IMR-90 (cell line): ENCODE data around the gene ARHGDIA. TPM values are rescaled to one million over a fixed set of nuclear protein-coding genes. Genes with fewer than 3 reads are reported as not detected.
A peak's percentile ranks its signal among the peaks of the same experiment; 100 is the strongest.

Experiments
- ATAC-seq: fragments of 200-7000 bp; cut with Tn5 transposase; 2 replicates; pipeline ENCODE4 v1.9.1; 2020; ENCODE audit warnings: low read depth, mild to moderate bottlenecking, moderate library complexity
- BruUV-seq: library from RNA; stranded (reverse); fragments of 400-500 nt; replicated peaks from 2 replicates; lab custom pipeline; 2021; lab: Mats Ljungman, UMichigan
- CTCF ChIA-PET: fragments of 300-600 bp; formaldehyde crosslinking; extraction: SDS; loops from one replicate; lab custom pipeline; 2021; ENCODE audit warnings: antibody characterized with exemption; lab: Yijun Ruan, JAX
- POLR2A ChIA-PET: fragments of 300-600 bp; sonication (Branson Sonifier 250); formaldehyde crosslinking; loops from one replicate; lab custom pipeline; 2022; ENCODE audit warnings: antibody characterized with exemption; ENCODE audit not compliant: unreplicated experiment; lab: Charles Lee
- DNase-seq: peaks from one replicate; pipeline ENCODE4 v3.0.0; 2013
- H2AFZ ChIP-seq: replicated peaks from 2 replicates; pipeline ENCODE3; 2013; ENCODE audit warnings: low read length, mild to moderate bottlenecking; ENCODE audit not compliant: poor library complexity
- H2AK5ac ChIP-seq: 2 replicates; pipeline ENCODE4 v1.6.1; 2013; ENCODE audit warnings: low read depth, low read length, inconsistent platforms
- H2AK9ac ChIP-seq: replicated peaks from 2 replicates; pipeline ENCODE3; 2013; ENCODE audit warnings: mild to moderate bottlenecking, low read depth, low read length, moderate library complexity; ENCODE audit not compliant: poor library complexity
- H2BK120ac ChIP-seq: 2 replicates; pipeline ENCODE4 v1.6.1; 2013; ENCODE audit warnings: low read depth, low read length, inconsistent platforms
- H2BK15ac ChIP-seq: 3 replicates; pipeline ENCODE4 v1.6.1; 2013; ENCODE audit warnings: low read depth, low read length, inconsistent platforms
- H2BK20ac ChIP-seq: 2 replicates; pipeline ENCODE4 v1.6.1; 2013; ENCODE audit warnings: low read depth, mild to moderate bottlenecking, inconsistent platforms, low read length, moderate library complexity
- H2BK5ac ChIP-seq: 2 replicates; pipeline ENCODE4 v1.6.1; 2013; ENCODE audit warnings: mild to moderate bottlenecking, low read depth, low read length, inconsistent platforms; ENCODE audit not compliant: poor library complexity, severe bottlenecking
- H3K14ac ChIP-seq: replicated peaks from 2 replicates; pipeline ENCODE4 v1.6.1; 2013; ENCODE audit warnings: low read depth, low read length, inconsistent platforms
- H3K18ac ChIP-seq: 2 replicates; pipeline ENCODE4 v1.6.1; 2013; ENCODE audit warnings: low read depth, low read length, control low read depth
- H3K23ac ChIP-seq: 2 replicates; pipeline ENCODE4 v1.6.1; 2013; ENCODE audit warnings: low read depth, low read length, inconsistent platforms
- H3K27ac ChIP-seq: 2 replicates; pipeline ENCODE4 v1.5.1; 2013; ENCODE audit warnings: mild to moderate bottlenecking, control low read depth, low read length; ENCODE audit not compliant: insufficient read depth
- H3K27me3 ChIP-seq: 2 replicates; pipeline ENCODE4 v1.6.1; 2013; ENCODE audit warnings: low read length; ENCODE audit not compliant: control insufficient read depth, insufficient read depth
- H3K36me3 ChIP-seq: 2 replicates; pipeline ENCODE4 v1.6.1; 2013; ENCODE audit warnings: low read length, mixed read lengths; ENCODE audit not compliant: control insufficient read depth, insufficient read depth
- H3K4ac ChIP-seq: 2 replicates; pipeline ENCODE4 v1.6.1; 2013; ENCODE audit warnings: low read depth, low read length, inconsistent platforms
- H3K4me1 ChIP-seq: 2 replicates; pipeline ENCODE4 v1.6.1; 2013; ENCODE audit warnings: low read length, mixed read lengths; ENCODE audit not compliant: control insufficient read depth, insufficient read depth
- H3K4me2 ChIP-seq: 2 replicates; pipeline ENCODE4 v1.6.1; 2013; ENCODE audit warnings: low read depth, mild to moderate bottlenecking, control low read depth, low read length, moderate library complexity
- H3K4me3 ChIP-seq: 2 replicates; pipeline ENCODE4 v1.5.1; 2013; ENCODE audit warnings: low read depth, mild to moderate bottlenecking, control low read depth, low read length, moderate library complexity; ENCODE audit not compliant: insufficient read depth
- H3K56ac ChIP-seq: 2 replicates; pipeline ENCODE4 v1.6.1; 2013; ENCODE audit warnings: low read length, inconsistent platforms; ENCODE audit not compliant: insufficient read depth; ENCODE audit errors: extremely low read depth
- H3K79me1 ChIP-seq, 2 experiments: 2 replicates each; pipeline ENCODE4 v1.6.1; 2013; ENCODE audit warnings: low read length in 2 of 2, inconsistent platforms in 1 of 2, low read depth in 1 of 2
- H3K9ac ChIP-seq: 2 replicates; pipeline ENCODE4 v1.6.1; 2013; ENCODE audit warnings: low read depth, low read length, control low read depth
- H3K9me1 ChIP-seq: 2 replicates; pipeline ENCODE4 v1.6.1; 2013; ENCODE audit warnings: low read length, inconsistent platforms; ENCODE audit not compliant: insufficient read depth
- H3K9me3 ChIP-seq: 2 replicates; pipeline ENCODE4 v1.6.1; 2013; ENCODE audit warnings: low read length; ENCODE audit not compliant: control insufficient read depth, insufficient read depth
- H4K20me1 ChIP-seq: 2 replicates; pipeline ENCODE4 v1.6.1; 2013; ENCODE audit warnings: low read length, inconsistent platforms; ENCODE audit not compliant: insufficient read depth
- H4K5ac ChIP-seq: 2 replicates; pipeline ENCODE4 v1.6.1; 2013; ENCODE audit warnings: mild to moderate bottlenecking, low read depth, low read length, control low read depth
- H4K8ac ChIP-seq, 2 experiments: 2 replicates each; pipeline ENCODE4 v1.6.1; 2013; ENCODE audit warnings: low read depth in 2 of 2, low read length in 2 of 2, control low read depth in 1 of 2, inconsistent platforms in 1 of 2
- H4K91ac ChIP-seq: 2 replicates; pipeline ENCODE4 v1.6.1; 2013; ENCODE audit warnings: low read depth, low read length, inconsistent platforms; ENCODE audit not compliant: insufficient read depth
- BHLHE40 ChIP-seq: fragments of 150-350 bp; IDR thresholded peaks from 2 replicates; pipeline ENCODE4 v1.6.1; 2016; ENCODE audit warnings: mild to moderate bottlenecking, low read depth, low read length
- CTCF ChIP-seq: conservative IDR thresholded peaks from 2 replicates; pipeline ENCODE4 v1.5.1; 2012; ENCODE audit warnings: mild to moderate bottlenecking, low read depth, low read length, improper control_type of control experiment
- MAZ ChIP-seq: IDR thresholded peaks from 2 replicates; pipeline ENCODE4 v1.6.1; 2012; ENCODE audit warnings: low read depth, mild to moderate bottlenecking, low read length, improper control_type of control experiment, moderate library complexity, borderline replicate concordance
- MXI1 ChIP-seq: IDR thresholded peaks from 2 replicates; pipeline ENCODE4 v1.6.1; 2012; ENCODE audit warnings: low read depth, mild to moderate bottlenecking, low read length, moderate library complexity, borderline replicate concordance
- POLR2A ChIP-seq: IDR thresholded peaks from 2 replicates; pipeline ENCODE4 v1.6.1; 2012; ENCODE audit warnings: mild to moderate bottlenecking, low read depth, low read length
- RCOR1 ChIP-seq: IDR thresholded peaks from 2 replicates; pipeline ENCODE4 v1.6.1; 2012; ENCODE audit warnings: mild to moderate bottlenecking, low read length, improper control_type of control experiment; ENCODE audit not compliant: insufficient replicate concordance
- USF2 ChIP-seq: fragments of 150-350 bp; IDR thresholded peaks from 2 replicates; pipeline ENCODE4 v1.6.1; 2017; ENCODE audit warnings: mild to moderate bottlenecking, antibody characterized with exemption, low read length, low read depth
- WGBS, 2 experiments: methylation state at CpG; one replicate each; pipeline versions ENCODE4 v1.1.5 to v1.1.7; 2013; ENCODE audit warnings: missing lambda C conversion rate in 2 of 2; ENCODE audit not compliant: insufficient read length in 1 of 2; ENCODE audit errors: extremely low coverage in 2 of 2; 5-methylcytosine and 5-hydroxymethylcytosine counted together
- dilution Hi-C: fragments of 300-500 bp; cut with HindIII; formaldehyde crosslinking; loops from one replicate; pipeline ENCODE4 v1.14.3; 2018; ENCODE audit warnings: low sequenced_read_pairs; ENCODE audit not compliant: unreplicated experiment
- in situ Hi-C: fragments of 300-500 bp; cut with MboI; formaldehyde crosslinking; loops from 3 replicates; pipeline ENCODE4 v1.14.3; 2019; ENCODE audit warnings: low sequenced_read_pairs, inconsistent platforms, mixed read lengths
- intact Hi-C: fragments of 100-400 bp; cut with micrococcal nuclease; formaldehyde crosslinking; loops from 2 replicates; pipeline ENCODE4 v1.10.0; 2022
- polyA plus RNA-seq, 3 experiments: library from polyadenylated mRNA; depleted of rRNA; stranded (reverse); fragments of >200 nt; gene quantifications; 2 replicates each; pipeline ENCODE4 v1.2.3, GENCODE V29; 2012; ENCODE audit warnings: low replicate concordance in 1 of 3
- total RNA-seq: library from RNA; depleted of rRNA; stranded (reverse); fragments of >200 nt; gene quantifications from 2 replicates; pipeline ENCODE4 v1.2.3, GENCODE V29; 2012

The ARHGDIA gene
- total and polyA plus RNA-seq, 2 of the 4 experiments (the other 2 are of a cell fraction), result 62.7 to 362 TPM

- dilution Hi-C loops (no loop called here), in situ Hi-C loops (no loop called here), intact Hi-C loops (no loop called here)
- peak within 1 kb of the TSS; percentile 97 for H3K18ac ChIP-seq
- peak within 1 kb of the TSS; percentile 98 to 100 for H4K8ac ChIP-seq
- peak within 1 kb of the TSS; percentile 87 for H3K56ac ChIP-seq
- peaks cover 15% of the 10 kb centered on the region for H3K4me1 ChIP-seq
- peak within 1 kb of the TSS; percentile 73 for H2BK120ac ChIP-seq
- 1% methylated on average over 38 of the region's 76 CpGs; no CpG with 5 or more reads in 1 of the 2 experiments for WGBS, 2 experiments
- H4K91ac ChIP-seq, result peak within 1 kb of the TSS; percentile 99
- TF ChIP-seq MXI1 (peak; percentile 83), CTCF (no peak), USF2 (peak; percentile 97), POLR2A (peak; percentile 93), RCOR1 (no peak), BHLHE40 (peak; percentile 98), MAZ (peak; percentile 92; the same call in 1 of the 2 replicates)
- H3K27ac ChIP-seq, result peak within 1 kb of the TSS; percentile 97
- H3K4me3 ChIP-seq, result peak within 1 kb of the TSS; percentile 87
- ATAC-seq, result peak; percentile 86
- H3K79me1 ChIP-seq, result peaks cover 20 to 54% of the 10 kb centered on the region in 2 experiments
- H3K9me3 ChIP-seq, result no peaks in the 10 kb centered on the region
- H2AK5ac ChIP-seq, result peak within 1 kb of the TSS; percentile 100
- peak within 1 kb of the TSS; percentile 97 for H4K5ac ChIP-seq
- H2AFZ ChIP-seq, result peak within 1 kb of the TSS; percentile 93
- peak; percentile 91 for DNase-seq
- H3K23ac ChIP-seq, result peak within 1 kb of the TSS; percentile 99
- H2AK9ac ChIP-seq, result peak within 1 kb of the TSS; percentile 100
- peaks cover 31% of the 10 kb centered on the region for H3K9me1 ChIP-seq
- H2BK20ac ChIP-seq, result 0 out of 2 replicates have a peak within 1 kb of the TSS, but pooled peaks have one; percentile 14
- peaks cover 7% of the 10 kb centered on the region; the same call in 1 of the 2 replicates for H3K36me3 ChIP-seq
- H3K4me2 ChIP-seq, result peak within 1 kb of the TSS; percentile 99
- peak within 1 kb of the TSS; percentile 100 for H3K14ac ChIP-seq
- H3K9ac ChIP-seq, result peak within 1 kb of the TSS; percentile 97
- peak within 1 kb of the TSS; percentile 34; the same call in 1 of the 3 replicates for H2BK15ac ChIP-seq
- peaks cover 27% of the 10 kb centered on the region for H4K20me1 ChIP-seq
- H3K27me3 ChIP-seq, result no peaks in the 10 kb centered on the region
- peak within 1 kb of the TSS; percentile 100 for H3K4ac ChIP-seq
- ChIA-PET CTCF (no interaction called here), POLR2A (no interaction called here)
- H2BK5ac ChIP-seq, result peak within 1 kb of the TSS; percentile 98
- BruUV-seq, result no TSS peak
Measured at GRCh38 chr17:81833160-81833920, 37.8 kb downstream of the ARHGDIA start, which contains the start of gene MCRIP1. MCRIP1 (minus strand) TSS chr17:81833291; CDS start chr17:81824506, 8,785 bp downstream.
